ENCODE measurements around the gene SORCS2. TPM values are rescaled to one million over a fixed set of nuclear protein-coding genes. Genes with fewer than 3 reads are reported as not detected.

Gene SORCS2
- total and polyA plus RNA-seq, 9 donors = 7.4 to 24.9 (median 13.0) TPM

- DNase-seq = no peak
- Histone ChIP-seq H3K27me3 (ENCODE audit: control insufficient read depth, insufficient read depth, low read length) (peaks cover 20% of the 10 kb centered on the region), H3K27ac (ENCODE audit: low read length) (no peak overlapping the region)
Observed at GRCh38 chr4:7334521-7335275, 142.4 kb downstream of the SORCS2 start.

GRCh38 chr4:7335344-7336066, 143.2 kb downstream of the SORCS2 start:
- Histone ChIP-seq H3K4me1 (ENCODE audit: control insufficient read depth, insufficient read depth, low read length) (peaks cover 33% of the 10 kb centered on the region), H3K27ac (ENCODE audit: low read length) (peak overlapping the region; percentile 13), H3K27me3 (ENCODE audit: control insufficient read depth, insufficient read depth, low read length) (peaks cover 20% of the 10 kb centered on the region), H3K36me3 (ENCODE audit: control insufficient read depth, insufficient read depth, low read length) (no peaks in the 10 kb centered on the region), H3K9me3 (replicated peaks; ENCODE audit: control insufficient read depth, low read depth, low read length) (peaks cover 3% of the 10 kb centered on the region), H3K4me3 (ENCODE audit: low read length) (no peak overlapping the region)
- peak; percentile 53 for DNase-seq
- 41% methylated on average over 14 of the region's 24 CpGs for WGBS (ENCODE audit: insufficient coverage)

More at GRCh38 chr4:7334521-7335275, 142.4 kb downstream of the SORCS2 start:
- Histone ChIP-seq H3K36me3 (ENCODE audit: control insufficient read depth, insufficient read depth, low read length) (no peaks in the 10 kb centered on the region), H3K4me1 (ENCODE audit: control insufficient read depth, insufficient read depth, low read length) (peaks cover 33% of the 10 kb centered on the region), H3K9me3 (replicated peaks; ENCODE audit: control insufficient read depth, low read depth, low read length) (peaks cover 3% of the 10 kb centered on the region), H3K4me3 (ENCODE audit: low read length) (no peak overlapping the region)
- 75% methylated on average over 10 of the region's 17 CpGs for WGBS (ENCODE audit: insufficient coverage)

- Histone ChIP-seq H3K36me3 (ENCODE audit: control insufficient read depth, insufficient read depth, low read length) (no peaks in the 10 kb centered on the region), H3K9me3 (replicated peaks; ENCODE audit: control insufficient read depth, low read depth, low read length) (peaks cover 3% of the 10 kb centered on the region), H3K4me3 (ENCODE audit: low read length) (no peak overlapping the region), H3K4me1 (ENCODE audit: control insufficient read depth, insufficient read depth, low read length) (peaks cover 33% of the 10 kb centered on the region), H3K27ac (ENCODE audit: low read length) (no peak overlapping the region), H3K27me3 (ENCODE audit: control insufficient read depth, insufficient read depth, low read length) (peaks cover 18% of the 10 kb centered on the region)
- DNase-seq = no peak
- WGBS (ENCODE audit: insufficient coverage) = 91% methylated on average over 6 of the region's 17 CpGs
Observed at GRCh38 chr4:7336067-7336569, 143.8 kb downstream of the SORCS2 start.

GRCh38 chr4:7336732-7337131, 144.4 kb downstream of the SORCS2 start:
- Histone ChIP-seq H3K4me3 (ENCODE audit: low read length) (no peak overlapping the region), H3K27ac (ENCODE audit: low read length) (no peak overlapping the region), H3K27me3 (ENCODE audit: control insufficient read depth, insufficient read depth, low read length) (peaks cover 12% of the 10 kb centered on the region), H3K9me3 (replicated peaks; ENCODE audit: control insufficient read depth, low read depth, low read length) (peaks cover 3% of the 10 kb centered on the region), H3K4me1 (ENCODE audit: control insufficient read depth, insufficient read depth, low read length) (peaks cover 33% of the 10 kb centered on the region), H3K36me3 (ENCODE audit: control insufficient read depth, insufficient read depth, low read length) (no peaks in the 10 kb centered on the region)
- 86% methylated on average over 14 of the region's 14 CpGs for WGBS (ENCODE audit: insufficient coverage)
- no peak for DNase-seq

- Histone ChIP-seq H3K27me3 (ENCODE audit: control insufficient read depth, insufficient read depth, low read length) (peaks cover 8% of the 10 kb centered on the region), H3K27ac (ENCODE audit: low read length) (no peak overlapping the region), H3K4me1 (ENCODE audit: control insufficient read depth, insufficient read depth, low read length) (peaks cover 27% of the 10 kb centered on the region), H3K9me3 (replicated peaks; ENCODE audit: control insufficient read depth, low read depth, low read length) (peaks cover 3% of the 10 kb centered on the region), H3K4me3 (ENCODE audit: low read length) (no peak overlapping the region), H3K36me3 (ENCODE audit: control insufficient read depth, insufficient read depth, low read length) (no peaks in the 10 kb centered on the region)
- WGBS (ENCODE audit: insufficient coverage) = 85% methylated on average over 20 of the region's 22 CpGs
- DNase-seq = no peak
Observed at GRCh38 chr4:7337196-7338058, 145.1 kb downstream of the SORCS2 start.

GRCh38 chr4:7338059-7338452, 145.7 kb downstream of the SORCS2 start:
- no peak overlapping the region for H3K4me3 ChIP-seq (ENCODE audit: low read length)
- H3K36me3 ChIP-seq (ENCODE audit: control insufficient read depth, insufficient read depth, low read length) = no peaks in the 10 kb centered on the region
- peaks cover 21% of the 10 kb centered on the region for H3K4me1 ChIP-seq (ENCODE audit: control insufficient read depth, insufficient read depth, low read length)
- DNase-seq = no peak
- peaks cover 2% of the 10 kb centered on the region for H3K27me3 ChIP-seq (ENCODE audit: control insufficient read depth, insufficient read depth, low read length)
- H3K9me3 ChIP-seq (replicated peaks; ENCODE audit: control insufficient read depth, low read depth, low read length) = peaks cover 3% of the 10 kb centered on the region
- 97% methylated on average over 5 of the region's 5 CpGs for WGBS (ENCODE audit: insufficient coverage)
- H3K27ac ChIP-seq (ENCODE audit: low read length) = no peak overlapping the region

- H3K27ac ChIP-seq (ENCODE audit: low read length) = no peak overlapping the region
- no peak overlapping the region for H3K4me3 ChIP-seq (ENCODE audit: low read length)
- no peaks in the 10 kb centered on the region for H3K27me3 ChIP-seq (ENCODE audit: control insufficient read depth, insufficient read depth, low read length)
Observed at GRCh38 chr4:7338876-7339623, 146.7 kb downstream of the SORCS2 start.

GRCh38 chr4:7339751-7340552, 147.6 kb downstream of the SORCS2 start:
- Histone ChIP-seq H3K27ac (ENCODE audit: low read length) (no peak overlapping the region), H3K4me1 (ENCODE audit: control insufficient read depth, insufficient read depth, low read length) (peaks cover 22% of the 10 kb centered on the region), H3K4me3 (ENCODE audit: low read length) (no peak overlapping the region), H3K27me3 (ENCODE audit: control insufficient read depth, insufficient read depth, low read length) (no peaks in the 10 kb centered on the region), H3K9me3 (replicated peaks; ENCODE audit: control insufficient read depth, low read depth, low read length) (peaks cover 3% of the 10 kb centered on the region), H3K36me3 (ENCODE audit: control insufficient read depth, insufficient read depth, low read length) (no peaks in the 10 kb centered on the region)
- DNase-seq = no peak
- WGBS (ENCODE audit: insufficient coverage) = 89% methylated on average over 14 of the region's 15 CpGs

More at GRCh38 chr4:7338876-7339623, 146.7 kb downstream of the SORCS2 start:
- Histone ChIP-seq H3K36me3 (ENCODE audit: control insufficient read depth, insufficient read depth, low read length) (no peaks in the 10 kb centered on the region), H3K9me3 (replicated peaks; ENCODE audit: control insufficient read depth, low read depth, low read length) (peaks cover 3% of the 10 kb centered on the region), H3K4me1 (ENCODE audit: control insufficient read depth, insufficient read depth, low read length) (peaks cover 14% of the 10 kb centered on the region)
- DNase-seq = no peak
- WGBS (ENCODE audit: insufficient coverage) = 91% methylated on average over 15 of the region's 19 CpGs
